ENCODE data around the gene MYH6. TPM values are rescaled to one million over a fixed set of nuclear protein-coding genes. Genes with fewer than 3 reads are reported as not detected.
A peak's percentile ranks its signal among the peaks of the same experiment; 100 is the strongest.

MYH6 gene
- polyA plus RNA-seq, 1 donor, result 0.03 TPM

GRCh38 chr14:23357261-23357660, 50.8 kb downstream of the MYH6 start:
- peaks cover 6% of the 10 kb centered on the region for H3K4me1 ChIP-seq (ENCODE audit: control insufficient read depth, insufficient read depth, low read length)
- no CpG with 5 or more reads among the region's 8 CpGs for WGBS (ENCODE audit: insufficient coverage, low lambda C conversion rate)
- peaks cover 11% of the 10 kb centered on the region for H3K27me3 ChIP-seq (ENCODE audit: control insufficient read depth, insufficient read depth, low read length)
- no peak overlapping the region for H3K4me3 ChIP-seq (ENCODE audit: low read length)
- no peak for DNase-seq
- H3K36me3 ChIP-seq (ENCODE audit: control insufficient read depth, insufficient read depth, low read length), result peaks cover 14% of the 10 kb centered on the region
- H3K9me3 ChIP-seq (ENCODE audit: control insufficient read depth, low read depth, low read length), result no peaks in the 10 kb centered on the region
- H3K27ac ChIP-seq (ENCODE audit: low read length), result no peak overlapping the region

GRCh38 chr14:23356662-23357061, 51.4 kb downstream of the MYH6 start:
- peaks cover 6% of the 10 kb centered on the region for H3K4me1 ChIP-seq (ENCODE audit: control insufficient read depth, insufficient read depth, low read length)
- WGBS (ENCODE audit: insufficient coverage, low lambda C conversion rate), result no CpG with 5 or more reads among the region's 4 CpGs
- DNase-seq, result no peak
- H3K4me3 ChIP-seq (ENCODE audit: low read length), result no peak overlapping the region
- peaks cover 14% of the 10 kb centered on the region for H3K36me3 ChIP-seq (ENCODE audit: control insufficient read depth, insufficient read depth, low read length)
- peaks cover 15% of the 10 kb centered on the region for H3K27me3 ChIP-seq (ENCODE audit: control insufficient read depth, insufficient read depth, low read length)
- H3K9me3 ChIP-seq (ENCODE audit: control insufficient read depth, low read depth, low read length), result no peaks in the 10 kb centered on the region
- H3K27ac ChIP-seq (ENCODE audit: low read length), result no peak overlapping the region

GRCh38 chr14:23355871-23356435, 52.1 kb downstream of the MYH6 start:
- no peak for DNase-seq
- peaks cover 6% of the 10 kb centered on the region for H3K4me1 ChIP-seq (ENCODE audit: control insufficient read depth, insufficient read depth, low read length)
- H3K4me3 ChIP-seq (ENCODE audit: low read length), result no peak overlapping the region
- no peak overlapping the region for H3K27ac ChIP-seq (ENCODE audit: low read length)
- H3K36me3 ChIP-seq (ENCODE audit: control insufficient read depth, insufficient read depth, low read length), result peaks cover 14% of the 10 kb centered on the region
- no CpG with 5 or more reads among the region's 6 CpGs for WGBS (ENCODE audit: insufficient coverage, low lambda C conversion rate)
- H3K9me3 ChIP-seq (ENCODE audit: control insufficient read depth, low read depth, low read length), result no peaks in the 10 kb centered on the region
- peaks cover 17% of the 10 kb centered on the region for H3K27me3 ChIP-seq (ENCODE audit: control insufficient read depth, insufficient read depth, low read length)

- no peak overlapping the region for H3K4me3 ChIP-seq (ENCODE audit: low read length)
- peaks cover 11% of the 10 kb centered on the region for H3K36me3 ChIP-seq (ENCODE audit: control insufficient read depth, insufficient read depth, low read length)
- H3K9me3 ChIP-seq (ENCODE audit: control insufficient read depth, low read depth, low read length), result no peaks in the 10 kb centered on the region
- no peak overlapping the region for H3K27ac ChIP-seq (ENCODE audit: low read length)
- WGBS (ENCODE audit: insufficient coverage, low lambda C conversion rate), result no CpG with 5 or more reads among the region's 6 CpGs
- H3K27me3 ChIP-seq (ENCODE audit: control insufficient read depth, insufficient read depth, low read length), result peaks cover 17% of the 10 kb centered on the region
- peaks cover 6% of the 10 kb centered on the region for H3K4me1 ChIP-seq (ENCODE audit: control insufficient read depth, insufficient read depth, low read length)
- DNase-seq, result no peak
These were observed 53.1 kb downstream of the MYH6 start for GRCh38 chr14:23354990-23355389.

DNA sequence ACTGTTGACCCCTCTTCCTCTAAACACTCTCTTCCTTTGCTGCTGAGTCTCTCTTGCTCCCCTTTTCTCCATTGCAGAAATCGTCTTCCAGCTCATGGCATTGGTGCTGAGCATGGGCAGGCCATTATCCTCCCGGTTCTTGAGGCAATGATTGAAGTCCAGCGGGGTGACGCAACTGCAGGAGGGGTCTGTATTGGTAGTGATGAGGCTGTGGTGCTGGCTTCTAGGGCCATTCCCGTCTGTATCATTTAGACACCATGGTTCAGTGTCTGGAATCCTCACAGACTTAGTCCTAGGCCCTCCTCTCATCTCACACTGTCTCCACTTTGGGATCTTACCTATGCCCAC, 54.7 kb downstream of the MYH6 start:
- no peak for DNase-seq
- H3K27ac ChIP-seq (ENCODE audit: low read length), result no peak overlapping the region
- peaks cover 2% of the 10 kb centered on the region for H3K36me3 ChIP-seq (ENCODE audit: control insufficient read depth, insufficient read depth, low read length)

GRCh38 chr14:23352506-23353432, 55.3 kb downstream of the MYH6 start, which contains the start of gene SLC22A17:
SLC22A17 (minus strand) TSS chr14:23352887.
- Histone ChIP-seq H3K27ac (ENCODE audit: low read length) (peak within 1 kb of the TSS; percentile 27), H3K9me3 (ENCODE audit: control insufficient read depth, low read depth, low read length) (no peaks in the 10 kb centered on the region), H3K4me1 (ENCODE audit: control insufficient read depth, insufficient read depth, low read length) (peaks cover 6% of the 10 kb centered on the region), H3K36me3 (ENCODE audit: control insufficient read depth, insufficient read depth, low read length) (peaks cover 5% of the 10 kb centered on the region), H3K4me3 (ENCODE audit: low read length) (peak within 1 kb of the TSS; percentile 60), H3K27me3 (ENCODE audit: control insufficient read depth, insufficient read depth, low read length) (peaks cover 17% of the 10 kb centered on the region)
- DNase-seq, result peak; percentile 88 to 89
- WGBS (ENCODE audit: insufficient coverage, low lambda C conversion rate), result no CpG with 5 or more reads among the region's 42 CpGs

More for the DNA sequence above, 54.7 kb downstream of the MYH6 start:
- Histone ChIP-seq H3K9me3 (ENCODE audit: control insufficient read depth, low read depth, low read length) (no peaks in the 10 kb centered on the region), H3K4me3 (ENCODE audit: low read length) (no peak overlapping the region), H3K27me3 (ENCODE audit: control insufficient read depth, insufficient read depth, low read length) (peaks cover 17% of the 10 kb centered on the region), H3K4me1 (ENCODE audit: control insufficient read depth, insufficient read depth, low read length) (peaks cover 6% of the 10 kb centered on the region)
- no CpG with 5 or more reads among the region's 5 CpGs for WGBS (ENCODE audit: insufficient coverage, low lambda C conversion rate)

GRCh38 chr14:23351681-23352505, 56.2 kb downstream of the MYH6 start:
- Histone ChIP-seq H3K27me3 (ENCODE audit: control insufficient read depth, insufficient read depth, low read length) (peaks cover 17% of the 10 kb centered on the region), H3K27ac (ENCODE audit: low read length) (no peak overlapping the region), H3K36me3 (ENCODE audit: control insufficient read depth, insufficient read depth, low read length) (peaks cover 3% of the 10 kb centered on the region), H3K9me3 (ENCODE audit: control insufficient read depth, low read depth, low read length) (no peaks in the 10 kb centered on the region), H3K4me3 (ENCODE audit: low read length) (peak overlapping the region; percentile 60), H3K4me1 (ENCODE audit: control insufficient read depth, insufficient read depth, low read length) (peaks cover 6% of the 10 kb centered on the region)
- DNase-seq, result peak in 1 of 2 donors; percentile 41
- no CpG with 5 or more reads among the region's 61 CpGs for WGBS (ENCODE audit: insufficient coverage, low lambda C conversion rate)

DNA sequence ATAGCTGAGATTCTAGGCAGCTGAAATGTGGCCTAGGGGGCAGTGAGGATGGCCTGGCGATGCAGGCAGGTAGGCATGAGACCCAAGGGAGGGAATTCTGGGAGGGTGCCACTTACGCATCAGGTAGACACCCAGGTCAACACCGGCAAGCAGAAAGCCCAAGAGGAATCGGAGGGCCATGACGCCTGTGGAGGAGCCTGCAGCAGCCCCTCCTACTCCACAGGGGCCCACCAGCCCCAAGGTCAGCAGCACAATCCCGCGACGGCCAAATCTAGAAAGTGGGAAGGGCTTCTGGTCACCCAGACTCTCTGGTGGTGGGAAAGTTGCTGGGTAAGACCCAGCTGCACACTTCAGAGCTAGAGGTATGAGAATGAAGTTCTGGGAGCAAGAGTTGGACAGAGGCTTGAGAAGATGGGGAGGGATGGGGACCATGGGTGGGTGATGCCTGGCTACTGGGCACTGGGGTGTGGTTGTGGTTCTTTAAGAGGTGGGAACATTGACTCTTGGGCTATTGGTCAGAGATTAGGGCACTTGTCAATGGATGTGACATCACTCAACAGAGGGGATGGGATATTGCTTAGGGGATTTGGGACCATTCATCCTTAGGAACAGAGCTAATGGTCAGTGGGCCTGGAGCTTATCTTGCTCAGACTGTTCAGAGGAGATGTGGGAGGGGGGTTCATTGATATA, 58.8 kb downstream of the MYH6 start:
- Histone ChIP-seq H3K36me3 (ENCODE audit: control insufficient read depth, insufficient read depth, low read length) (peaks cover 3% of the 10 kb centered on the region), H3K4me3 (ENCODE audit: low read length) (no peak overlapping the region), H3K4me1 (ENCODE audit: control insufficient read depth, insufficient read depth, low read length) (peaks cover 6% of the 10 kb centered on the region), H3K27me3 (ENCODE audit: control insufficient read depth, insufficient read depth, low read length) (peaks cover 16% of the 10 kb centered on the region), H3K27ac (ENCODE audit: low read length) (no peak overlapping the region), H3K9me3 (ENCODE audit: control insufficient read depth, low read depth, low read length) (no peaks in the 10 kb centered on the region)
- DNase-seq, result no peak
- WGBS (ENCODE audit: insufficient coverage, low lambda C conversion rate), result no CpG with 5 or more reads among the region's 8 CpGs

DNA sequence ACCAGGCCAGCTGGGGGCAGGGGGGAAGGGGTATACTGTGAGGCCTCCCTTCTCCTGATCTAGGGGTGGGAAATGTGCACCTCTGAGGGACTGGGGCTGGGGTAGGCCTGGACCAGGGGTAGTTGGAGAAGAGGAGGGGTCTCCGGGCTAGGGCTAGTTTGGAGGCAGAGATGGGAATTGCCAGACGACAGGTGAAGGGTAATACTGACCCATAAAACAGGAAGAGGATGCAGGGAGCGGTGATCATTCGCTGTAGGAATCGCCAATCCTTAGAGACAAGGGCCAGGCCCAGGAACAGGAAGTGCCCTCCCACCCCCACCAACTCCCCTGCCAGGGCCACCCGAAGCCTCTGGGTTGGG, 59.8 kb downstream of the MYH6 start:
- H3K36me3 ChIP-seq (ENCODE audit: control insufficient read depth, insufficient read depth, low read length), result peaks cover 3% of the 10 kb centered on the region
- no peak overlapping the region for H3K4me3 ChIP-seq (ENCODE audit: low read length)
- peaks cover 5% of the 10 kb centered on the region for H3K4me1 ChIP-seq (ENCODE audit: control insufficient read depth, insufficient read depth, low read length)
- 80% methylated on average over 1 of the region's 6 CpGs for WGBS (ENCODE audit: insufficient coverage, low lambda C conversion rate)
- H3K9me3 ChIP-seq (ENCODE audit: control insufficient read depth, low read depth, low read length), result no peaks in the 10 kb centered on the region
- H3K27me3 ChIP-seq (ENCODE audit: control insufficient read depth, insufficient read depth, low read length), result peaks cover 8% of the 10 kb centered on the region
- no peak for DNase-seq
- H3K27ac ChIP-seq (ENCODE audit: low read length), result no peak overlapping the region

All from large intestine (tissue), 3 donors.